Neural progenitor cell (in vitro differentiated cells): ENCODE data around the gene PUSL1.

Experiments used
- CTCF ChIP-seq: fragments of 200-600 bp; sonication (generic); IDR thresholded peaks from 2 replicates; pipeline ENCODE4 v1.5.1; 2017; ENCODE audit warnings: antibody characterized with exemption, mild to moderate bottlenecking
- EZH2 ChIP-seq: fragments of 200-600 bp; sonication (generic); IDR thresholded peaks from 2 replicates; pipeline ENCODE4 v1.6.1; 2017; ENCODE audit warnings: antibody characterized with exemption, mild to moderate bottlenecking, moderate library complexity

GRCh38 chr1:1324524-1325287, 16.3 kb downstream of the PUSL1 start, which contains the start of the genes CPTP and INTS11:
- TF ChIP-seq CTCF: no peak
- no peak for TF ChIP-seq EZH2
